B cell (primary cell): Measurements from ENCODE around the gene ZNF805. TPM values are rescaled to one million over a fixed set of nuclear protein-coding genes. Genes with fewer than 3 reads are reported as not detected.

Experiments
- ATAC-seq: fragments of 200-7000 bp; cut with Tn5 transposase; one replicate; pipeline ENCODE4 v1.10.0; 2021; ENCODE audit warnings: low read depth, mild to moderate bottlenecking, moderate number of reproducible peaks, moderate library complexity
- CTCF ChIA-PET: fragments of 350-600 bp; sonication (Branson Sonifier 250); formaldehyde crosslinking; loops from one replicate; lab custom pipeline; 2021; ENCODE audit warnings: antibody characterized with exemption, inconsistent platforms; lab: Charles Lee
- POLR2A ChIA-PET: fragments of 350-600 bp; sonication (Branson Sonifier 250); formaldehyde crosslinking; loops from one replicate; lab custom pipeline; 2021; ENCODE audit warnings: antibody characterized with exemption; lab: Charles Lee
- DNase-seq: peaks from one replicate; pipeline ENCODE4 v3.0.0; 2013
- H2AFZ ChIP-seq: 2 replicates; pipeline ENCODE4 v1.6.1; 2012; ENCODE audit warnings: mild to moderate bottlenecking, low read depth, low read length; ENCODE audit not compliant: insufficient read depth, poor library complexity, severe bottlenecking
- H3K27ac ChIP-seq, 2 donors: 1 replicate in 1 of 2; 2 replicates in 1 of 2; pipeline ENCODE4 v1.5.1; 2012 to 2013; ENCODE audit warnings: low read length in 2 of 2, mild to moderate bottlenecking in 2 of 2, moderate library complexity in 1 of 2
- H3K27me3 ChIP-seq, 4 experiments: fragments of 200-600 bp in 1 of 4; sonication (generic) in 1 of 4; replicated peaks in 1 of 4; 1 replicate in 2 of 4; 2 replicates in 2 of 4; pipeline versions ENCODE4 v1.6.1 to v1.7.0; 2013 to 2016; ENCODE audit warnings: low read length in 3 of 4, mild to moderate bottlenecking in 2 of 4, mixed read lengths in 1 of 4, moderate library complexity in 1 of 4; ENCODE audit not compliant: insufficient read depth in 4 of 4, control insufficient read depth in 3 of 4; ENCODE audit errors: control extremely low read depth in 1 of 4
- H3K36me3 ChIP-seq, 2 experiments: replicated peaks in 1 of 2; 1 replicate in 1 of 2; 2 replicates in 1 of 2; pipeline versions ENCODE4 v1.6.1 to v1.7.1; 2013; ENCODE audit warnings: low read length in 1 of 2; ENCODE audit not compliant: insufficient read depth in 2 of 2, control insufficient read depth in 1 of 2; ENCODE audit errors: control extremely low read depth in 1 of 2, extremely low read depth in 1 of 2
- H3K4me1 ChIP-seq, 2 donors: fragments of 200-600 bp in 1 of 2; sonication (generic) in 1 of 2; 1 replicate in 1 of 2; 2 replicates in 1 of 2; pipeline versions ENCODE4 v1.5.1 to v1.6.1; 2013 to 2017; ENCODE audit warnings: low read length in 2 of 2; ENCODE audit not compliant: control insufficient read depth in 2 of 2, insufficient read depth in 2 of 2
- H3K4me2 ChIP-seq: replicated peaks from 2 replicates; pipeline ENCODE3; 2012; ENCODE audit warnings: mild to moderate bottlenecking, low read depth, low read length; ENCODE audit not compliant: poor library complexity, severe bottlenecking
- H3K4me3 ChIP-seq, 5 experiments: fragments of 200-600 bp in 1 of 5; sonication (generic) in 1 of 5; 1 replicate in 3 of 5; 2 replicates in 2 of 5; pipeline versions ENCODE4 v1.5.1 to v1.7.0; 2011 to 2016; ENCODE audit warnings: low read length in 4 of 5, mild to moderate bottlenecking in 4 of 5, low read depth in 2 of 5, control low read depth in 1 of 5, moderate library complexity in 1 of 5; ENCODE audit not compliant: insufficient read depth in 1 of 5; ENCODE audit errors: control extremely low read depth in 1 of 5, extremely low read depth in 1 of 5
- H3K79me2 ChIP-seq: fragments of 200-600 bp; sonication (generic); one replicate; pipeline ENCODE4 v1.6.0; 2016; ENCODE audit warnings: low read length; ENCODE audit not compliant: control insufficient read depth, insufficient read depth
- H3K9ac ChIP-seq: fragments of 200-600 bp; sonication (generic); 2 replicates; pipeline ENCODE4 v1.6.1; 2017; ENCODE audit warnings: mild to moderate bottlenecking, low read length, moderate library complexity
- H3K9me3 ChIP-seq, 3 donors: one replicate each; pipeline versions ENCODE4 v1.6.1 to v1.7.1; 2013; ENCODE audit warnings: low read length in 2 of 3; ENCODE audit not compliant: control insufficient read depth in 2 of 3, insufficient read depth in 1 of 3; ENCODE audit errors: control extremely low read depth in 1 of 3
- H4K20me1 ChIP-seq: 2 replicates; pipeline ENCODE4 v1.6.0; 2012; ENCODE audit warnings: mild to moderate bottlenecking, low read length; ENCODE audit not compliant: insufficient read depth, control insufficient read depth, poor library complexity, severe bottlenecking
- H3K27ac Mint-ChIP-seq: one replicate; pipeline ENCODE4 v1.8.0; 2021; ENCODE audit warnings: mixed read lengths
- H3K27me3 Mint-ChIP-seq: one replicate; pipeline ENCODE4 v1.8.0; 2021; ENCODE audit warnings: mixed read lengths
- H3K4me1 Mint-ChIP-seq: one replicate; pipeline ENCODE4 v1.8.0; 2021; ENCODE audit warnings: mixed read lengths
- H3K4me3 Mint-ChIP-seq: one replicate; pipeline ENCODE4 v1.8.0; 2021; ENCODE audit warnings: mixed read lengths
- H3K9me3 Mint-ChIP-seq: one replicate; pipeline ENCODE4 v1.8.0; 2022; ENCODE audit warnings: mixed read lengths; ENCODE audit not compliant: insufficient read depth
- EZH2 ChIP-seq: IDR thresholded peaks from 2 replicates; pipeline ENCODE4 v1.6.1; 2012; ENCODE audit warnings: borderline replicate concordance, low read depth, mild to moderate bottlenecking, moderate library complexity, low read length; ENCODE audit not compliant: insufficient read depth, poor library complexity, severe bottlenecking
- WGBS: methylation state at CpG from one replicate; pipeline ENCODE4 v1.1.5; 2013; ENCODE audit warnings: missing lambda C conversion rate; ENCODE audit not compliant: insufficient coverage; 5-methylcytosine and 5-hydroxymethylcytosine counted together
- intact Hi-C: fragments of 100-400 bp; cut with micrococcal nuclease; formaldehyde crosslinking; loops from one replicate; pipeline ENCODE4 v1.10.0; 2022
- polyA plus RNA-seq: library from polyadenylated mRNA; depleted of rRNA; stranded (reverse); fragments of >200 nt; gene quantifications from 2 replicates; pipeline ENCODE4 v1.2.3, GENCODE V29; 2012
- total RNA-seq, 2 donors: library from RNA; stranded (reverse); fragments of 120-200 nt in 1 of 2; gene quantifications; 1 replicate in 1 of 2; 2 replicates in 1 of 2; pipeline versions ENCODE4 v1.2.3 to v1.2.4, GENCODE V29; 2013 to 2022
- TF ChIP-seq, protein P1 (sequence below): fragments of 200-600 bp; IDR thresholded peaks from one replicate; pipeline ENCODE4 v1.8.0; 2022; ENCODE audit warnings: antibody characterized with exemption, mild to moderate bottlenecking

Gene ZNF805
- total and polyA plus RNA-seq, 2 donors (not counting 1 experiment from before 2014, with no cell fraction given): 1.9 to 20.0 TPM

DNA sequence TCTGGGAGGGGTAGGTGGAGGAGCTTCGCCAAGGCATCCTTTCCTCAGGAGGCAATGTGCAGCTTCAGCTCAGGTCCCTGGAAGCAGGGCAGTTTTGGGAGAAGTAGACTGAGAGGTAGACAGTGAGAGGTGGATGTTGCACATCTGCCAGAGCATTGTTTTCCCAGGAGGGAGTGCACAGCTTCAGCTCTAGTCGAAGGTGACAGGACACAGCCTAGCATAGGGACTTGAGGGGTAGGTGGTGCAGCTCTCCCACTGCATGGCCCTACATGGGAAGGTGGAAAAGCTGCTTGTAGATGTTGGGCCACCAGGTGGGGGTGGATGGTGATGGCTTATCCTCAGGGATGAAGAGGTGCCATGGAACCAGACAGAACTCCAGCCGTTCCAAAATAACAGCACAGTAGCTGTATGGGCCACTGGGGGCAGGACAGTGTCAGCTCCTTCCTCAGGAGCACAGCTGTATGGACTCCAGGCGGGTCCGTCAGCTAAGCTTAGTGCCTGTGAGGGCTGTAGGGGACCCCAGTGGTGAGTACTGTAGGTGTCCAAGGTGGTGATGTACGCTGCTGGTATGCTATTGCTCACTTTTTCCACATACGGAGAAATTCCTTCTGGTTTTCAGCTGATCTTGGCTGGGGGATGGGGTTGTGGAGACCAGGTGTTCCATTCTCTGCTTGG, 62.4 kb downstream of the ZNF805 start:
- peaks cover 12% of the 10 kb centered on the region for H3K4me1 Mint-ChIP-seq
- no peaks in the 10 kb centered on the region for H3K27me3 Mint-ChIP-seq
- Histone ChIP-seq H3K36me3 (peaks cover 0 to 23% of the 10 kb centered on the region in 2 experiments), H3K4me1 (no peaks in the 10 kb centered on the region), H3K4me2 (no peak overlapping the region), H3K4me3 (no peak overlapping the region), H3K79me2 (peaks cover 50% of the 10 kb centered on the region), H3K27me3 (no peaks in the 10 kb centered on the region), H3K9ac (no peak overlapping the region), H3K9me3 (no peaks in the 10 kb centered on the region), H3K27ac (no peak overlapping the region), H2AFZ (no peak overlapping the region), H4K20me1 (peaks cover 25% of the 10 kb centered on the region)
- TF ChIP-seq EZH2: no peak
- TF ChIP-seq, protein P1, sequence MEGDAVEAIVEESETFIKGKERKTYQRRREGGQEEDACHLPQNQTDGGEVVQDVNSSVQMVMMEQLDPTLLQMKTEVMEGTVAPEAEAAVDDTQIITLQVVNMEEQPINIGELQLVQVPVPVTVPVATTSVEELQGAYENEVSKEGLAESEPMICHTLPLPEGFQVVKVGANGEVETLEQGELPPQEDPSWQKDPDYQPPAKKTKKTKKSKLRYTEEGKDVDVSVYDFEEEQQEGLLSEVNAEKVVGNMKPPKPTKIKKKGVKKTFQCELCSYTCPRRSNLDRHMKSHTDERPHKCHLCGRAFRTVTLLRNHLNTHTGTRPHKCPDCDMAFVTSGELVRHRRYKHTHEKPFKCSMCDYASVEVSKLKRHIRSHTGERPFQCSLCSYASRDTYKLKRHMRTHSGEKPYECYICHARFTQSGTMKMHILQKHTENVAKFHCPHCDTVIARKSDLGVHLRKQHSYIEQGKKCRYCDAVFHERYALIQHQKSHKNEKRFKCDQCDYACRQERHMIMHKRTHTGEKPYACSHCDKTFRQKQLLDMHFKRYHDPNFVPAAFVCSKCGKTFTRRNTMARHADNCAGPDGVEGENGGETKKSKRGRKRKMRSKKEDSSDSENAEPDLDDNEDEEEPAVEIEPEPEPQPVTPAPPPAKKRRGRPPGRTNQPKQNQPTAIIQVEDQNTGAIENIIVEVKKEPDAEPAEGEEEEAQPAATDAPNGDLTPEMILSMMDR: no peak
- H3K4me3 Mint-ChIP-seq: no peak overlapping the region
- no peak overlapping the region for H3K27ac Mint-ChIP-seq
- H3K9me3 Mint-ChIP-seq: peaks cover 1% of the 10 kb centered on the region
- 91% methylated on average over 7 of the region's 7 CpGs for WGBS
- ChIA-PET POLR2A (interaction anchor here (0.6 to 1.0 kb wide), 3 partner anchors 15 to 62 kb away, joined by 3 to 10 read pairs (median 6); partner anchors contain the start of genes ZNF460 and ZNF805), CTCF (interaction anchor here (0.6 kb wide), 1 partner anchor 433 kb away, joined by 6 read pairs; no protein-coding TSS in a partner anchor)
- ATAC-seq: no peak
- intact Hi-C loops: no loop called here
- no peak for DNase-seq

Other genes starting within 250 kb of the ZNF805 start
- not detected in 2 replicates for gene USP29, start 120.6 kb upstream of the ZNF805 start, total RNA-seq
- gene USP29, start 120.6 kb upstream of the ZNF805 start, polyA plus RNA-seq: not detected in 2 replicates
- not detected in 2 replicates for gene ZIM3, start 95.4 kb upstream of the ZNF805 start, total RNA-seq
- not detected in 2 replicates for gene ZIM3, start 95.4 kb upstream of the ZNF805 start, polyA plus RNA-seq
- not detected in 2 replicates for gene DUXA, start 73.1 kb upstream of the ZNF805 start, total RNA-seq
- not detected in 2 replicates for gene DUXA, start 73.1 kb upstream of the ZNF805 start, polyA plus RNA-seq
- gene ZNF264, start 49.1 kb upstream of the ZNF805 start, total RNA-seq: 72.4 and 82.6 TPM in 2 replicates
- 9.4 and 12.1 TPM in 2 replicates for gene ZNF264, start 49.1 kb upstream of the ZNF805 start, polyA plus RNA-seq
- gene AURKC, start 9.6 kb upstream of the ZNF805 start, total RNA-seq: 2.0 and 2.4 TPM in 2 replicates
- gene AURKC, start 9.6 kb upstream of the ZNF805 start, polyA plus RNA-seq: 0.35 and 0.89 TPM in 2 replicates
- 90.5 and 92.4 TPM in 2 replicates for gene ZNF460, start 39.9 kb downstream of the ZNF805 start, total RNA-seq
- 8.4 and 15.3 TPM in 2 replicates for gene ZNF460, start 39.9 kb downstream of the ZNF805 start, polyA plus RNA-seq
- gene ZNF543, start 79.8 kb downstream of the ZNF805 start, total RNA-seq: 16.7 and 19.6 TPM in 2 replicates
- gene ZNF543, start 79.8 kb downstream of the ZNF805 start, polyA plus RNA-seq: 4.0 and 4.6 TPM in 2 replicates
- gene ZNF304, start 110.6 kb downstream of the ZNF805 start, total RNA-seq: 16.2 and 16.9 TPM in 2 replicates
- 5.0 and 7.2 TPM in 2 replicates for gene ZNF304, start 110.6 kb downstream of the ZNF805 start, polyA plus RNA-seq
- gene TRAPPC2B, start 122.9 kb downstream of the ZNF805 start, total RNA-seq: 9.6 and 12.4 TPM in 2 replicates
- 22.8 and 29.2 TPM in 2 replicates for gene TRAPPC2B, start 122.9 kb downstream of the ZNF805 start, polyA plus RNA-seq
- 9.7 and 9.9 TPM in 2 replicates for gene ZNF547, start 122.9 kb downstream of the ZNF805 start, total RNA-seq
- gene ZNF547, start 122.9 kb downstream of the ZNF805 start, polyA plus RNA-seq: 1.2 and 2.6 TPM in 2 replicates
- 83.8 and 85.8 TPM in 2 replicates for gene ZNF548, start 149.2 kb downstream of the ZNF805 start, total RNA-seq
- 52.5 and 92.7 TPM in 2 replicates for gene ZNF548, start 149.2 kb downstream of the ZNF805 start, polyA plus RNA-seq
- 25.8 and 30.7 TPM in 2 replicates for gene ZNF17, start 170.5 kb downstream of the ZNF805 start, total RNA-seq
- 9.7 and 9.9 TPM in 2 replicates for gene ZNF17, start 170.5 kb downstream of the ZNF805 start, polyA plus RNA-seq
- gene ZNF749, start 194.7 kb downstream of the ZNF805 start, total RNA-seq: 17.4 and 20.1 TPM in 2 replicates
- gene ZNF749, start 194.7 kb downstream of the ZNF805 start, polyA plus RNA-seq: 5.7 and 9.3 TPM in 2 replicates
- 1.6 and 2.4 TPM in 2 replicates for gene VN1R1, start 216.5 kb downstream of the ZNF805 start, total RNA-seq
- gene VN1R1, start 216.5 kb downstream of the ZNF805 start, polyA plus RNA-seq: 0.39 and 0.52 TPM in 2 replicates
- 26.2 and 27.4 TPM in 2 replicates for gene ZNF772, start 236.9 kb downstream of the ZNF805 start, total RNA-seq
- 1.7 and 2.2 TPM in 2 replicates for gene ZNF772, start 236.9 kb downstream of the ZNF805 start, polyA plus RNA-seq
- gene ZNF419, start 247.1 kb downstream of the ZNF805 start, total RNA-seq: 31.1 TPM in 2 replicates
- gene ZNF419, start 247.1 kb downstream of the ZNF805 start, polyA plus RNA-seq: 8.7 and 11.2 TPM in 2 replicates